GM12878 (cell line): ENCODE data around the gene B3GALT4. TPM values are rescaled to one million over a fixed set of nuclear protein-coding genes. Genes with fewer than 3 reads are reported as not detected.

Source experiments
- ATAC-seq: fragments of 200-7000 bp; cut with Tn5 transposase; 3 replicates; pipeline ENCODE4 v1.9.1; 2020; ENCODE audit warnings: mild to moderate bottlenecking, moderate library complexity
- BruUV-seq: library from RNA; stranded (reverse); fragments of 400-500 nt; replicated peaks from 2 replicates; lab custom pipeline; 2021; lab: Mats Ljungman, UMichigan
- CTCF ChIA-PET: fragments of 300-600 bp; sonication (Branson Sonifier 250); formaldehyde crosslinking; extraction: SDS; loops from one replicate; lab custom pipeline; 2021; ENCODE audit warnings: inconsistent platforms; lab: Yijun Ruan, JAX
- POLR2A ChIA-PET: fragments of 350-600 bp; formaldehyde crosslinking; extraction: SDS; loops from one replicate; lab custom pipeline; 2021; ENCODE audit warnings: inconsistent platforms; lab: Charles Lee
- RAD21 ChIA-PET: fragments of 300-600 bp; sonication (Branson Sonifier 250); formaldehyde crosslinking; loops from one replicate; lab custom pipeline; 2023; ENCODE audit warnings: antibody characterized with exemption; ENCODE audit not compliant: unreplicated experiment; lab: Charles Lee
- SMC1A ChIA-PET: fragments of 300-600 bp; sonication (Branson Sonifier 250); formaldehyde crosslinking; loops from one replicate; lab custom pipeline; 2023; ENCODE audit not compliant: unreplicated experiment, uncharacterized antibody; lab: Charles Lee
- DNase-seq: peaks from one replicate; pipeline ENCODE4 v3.0.0-alpha.2; 2011; ENCODE audit warnings: low read depth, low spot score
- FAIRE-seq: peaks from 3 replicates; lab custom pipeline; 2011; peaks lifted over from hg19 to GRCh38; lab: Jason Lieb, UNC
- H2AFZ ChIP-seq: 2 replicates; pipeline ENCODE4 v1.6.0; 2011; ENCODE audit warnings: low read depth, low read length, control low read depth; ENCODE audit not compliant: control insufficient read depth
- H3K27ac ChIP-seq: 2 replicates; pipeline ENCODE4 v1.5.1; 2011; ENCODE audit warnings: control low read depth; ENCODE audit not compliant: control insufficient read depth, insufficient read depth
- H3K27me3 ChIP-seq, 2 experiments: replicated peaks in 1 of 2; 2 replicates each; pipeline versions ENCODE4 v1.6.0 to v1.6.1; 2011; ENCODE audit warnings: low read length in 1 of 2; ENCODE audit not compliant: control insufficient read depth in 2 of 2, insufficient read depth in 2 of 2
- H3K36me3 ChIP-seq, 2 experiments: 2 replicates each; pipeline ENCODE4 v1.5.1; 2011; ENCODE audit warnings: low read length in 1 of 2; ENCODE audit not compliant: control insufficient read depth in 2 of 2, insufficient read depth in 2 of 2
- H3K4me1 ChIP-seq: 2 replicates; pipeline ENCODE4 v1.6.1; 2011; ENCODE audit warnings: mild to moderate bottlenecking, low read length, moderate library complexity, mixed read lengths; ENCODE audit not compliant: control insufficient read depth, insufficient read depth
- H3K4me2 ChIP-seq: 2 replicates; pipeline ENCODE4 v1.6.0; 2011; ENCODE audit warnings: control low read depth; ENCODE audit not compliant: control insufficient read depth, insufficient read depth
- H3K4me3 ChIP-seq: fragments of 200-600 bp; sonication (generic); 2 replicates; pipeline ENCODE4 v1.5.1; 2016
- H3K79me2 ChIP-seq: 2 replicates; pipeline ENCODE4 v1.6.0; 2011; ENCODE audit warnings: low read length; ENCODE audit not compliant: control insufficient read depth, insufficient read depth
- H3K9ac ChIP-seq: 2 replicates; pipeline ENCODE4 v1.8.0; 2011; ENCODE audit warnings: low read length, control low read depth, mixed read lengths; ENCODE audit not compliant: control insufficient read depth, insufficient read depth
- H3K9me3 ChIP-seq: replicated peaks from 3 replicates; pipeline ENCODE4 v1.5.1; 2011; ENCODE audit warnings: mild to moderate bottlenecking, low read length; ENCODE audit not compliant: control insufficient read depth, insufficient read depth
- H4K20me1 ChIP-seq: 2 replicates; pipeline ENCODE4 v1.6.0; 2011; ENCODE audit not compliant: control insufficient read depth, insufficient read depth
- KAT2A ChIP-seq: conservative IDR thresholded peaks from 2 replicates; pipeline ENCODE4 v1.6.1; 2011; ENCODE audit warnings: low read depth, low read length; ENCODE audit not compliant: control insufficient read depth
- MEF2A ChIP-seq: IDR thresholded peaks from 2 replicates; pipeline ENCODE4 v1.6.1; 2011; ENCODE audit warnings: low read depth, mild to moderate bottlenecking, low read length, moderate library complexity; ENCODE audit not compliant: insufficient read depth
- YY1 ChIP-seq: IDR thresholded peaks from 2 replicates; pipeline ENCODE4 v1.6.1; 2011; ENCODE audit warnings: low read depth, mild to moderate bottlenecking, low read length
- ZNF687 ChIP-seq: fragments of 450-650 bp; IDR thresholded peaks from 2 replicates; pipeline ENCODE4 v1.6.1; 2017; ENCODE audit warnings: mild to moderate bottlenecking, moderate library complexity
- ZSCAN29 ChIP-seq: fragments of 450-650 bp; IDR thresholded peaks from 2 replicates; pipeline ENCODE4 v1.6.1; 2017; ENCODE audit warnings: mild to moderate bottlenecking, moderate library complexity
- WGBS: methylation state at CpG from one replicate; pipeline ENCODE4 v1.1.6; 2016; ENCODE audit warnings: low lambda C conversion rate; ENCODE audit not compliant: insufficient replicate concordance, insufficient coverage; ENCODE audit errors: missing lambda C conversion rate; 5-methylcytosine and 5-hydroxymethylcytosine counted together
- in situ Hi-C: fragments of 300-500 bp; cut with MboI; formaldehyde crosslinking; loops from 9 replicates; pipeline ENCODE4 v1.14.3; 2018; ENCODE audit warnings: mixed read lengths
- intact Hi-C: fragments of 100-400 bp; cut with micrococcal nuclease; formaldehyde crosslinking; loops from one replicate; pipeline ENCODE4 v1.14.2; 2022; ENCODE audit not compliant: unreplicated experiment
- polyA plus RNA-seq, 11 experiments: library from polyadenylated mRNA; depleted of rRNA in 4 of 11; unstranded in 6 of 11; stranded (reverse) in 5 of 11; fragments of >200 nt; fragmentation: Nextera tagmentation in 4 of 11; fragmentation: Illumina TruSeq in 1 of 11; extraction: Ambion mirVana in 4 of 11; extraction: Trizol in 1 of 11; gene quantifications; 1 replicate in 1 of 11; 2 replicates in 10 of 11; pipeline versions ENCODE4 v1.2.1 to v1.2.3, GENCODE V29; 2011 to 2016; ENCODE audit warnings: inconsistent platforms in 2 of 11, missing spikeins in 2 of 11, low read depth in 1 of 11
- total RNA-seq, 4 experiments: library from RNA; depleted of rRNA in 3 of 4; stranded (reverse); fragments of >200 nt in 3 of 4; fragmentation: Illumina TruSeq in 1 of 4; extraction: Trizol in 1 of 4; gene quantifications; 2 replicates each; pipeline versions ENCODE4 v1.2.1 to v1.2.3, GENCODE V29; 2013 to 2021

B3GALT4 gene
- total and polyA plus RNA-seq, 10 of the 15 experiments (the other 5 are each of a cell fraction or from before 2014, with no cell fraction given): 0.27 to 8.2 (median 2.6) TPM

- ATAC-seq (no peak), DNase-seq (no peak), FAIRE-seq (no peak)
- ChIA-PET POLR2A (interaction anchor here (1.3 to 5.4 kb wide), 5 partner anchors 7 to 28 kb away, joined by 3 to 60 read pairs (median 7); partner anchors contain the start of genes PFDN6 and WDR46), SMC1A (no interaction called here), CTCF (interaction anchor here (2.1 kb wide), 1 partner anchor 65 kb away, joined by 5 read pairs; the partner anchor contains the start of gene RING1), RAD21 (interaction anchor here (1.6 to 2.1 kb wide), 4 partner anchors 16 to 298 kb away, joined by 3 to 9 read pairs (median 5); partner anchors contain the start of genes PFDN6 and WDR46)
- Histone ChIP-seq H3K27me3 (no peaks in the 10 kb centered on the region), H3K79me2 (peaks cover 70% of the 10 kb centered on the region), H3K27ac (peak overlapping the region; percentile 97), H3K4me1 (peaks cover 22% of the 10 kb centered on the region), H3K9me3 (no peaks in the 10 kb centered on the region), H4K20me1 (peaks cover 6% of the 10 kb centered on the region), H3K9ac (peak overlapping the region; percentile 88), H3K4me3 (peak overlapping the region; percentile 87), H2AFZ (no peak overlapping the region), H3K4me2 (peak overlapping the region; percentile 83), H3K36me3 (peaks cover 13 to 19% of the 10 kb centered on the region in 2 experiments)
- no TSS peak for BruUV-seq
- in situ Hi-C loops: no loop called here
- TF ChIP-seq KAT2A: no peak
- TF ChIP-seq MEF2A: no peak
- TF ChIP-seq YY1: no peak
- no peak for TF ChIP-seq ZSCAN29
- TF ChIP-seq ZNF687: no peak
- intact Hi-C loops: no loop called here
- under 1% methylated on average over 11 of the region's 11 CpGs for WGBS
These were observed 3.6 kb upstream of the B3GALT4 start for GRCh38 chr6:33273129-33273923.
